GM12801 (cell line): ENCODE data around the gene MRC2.

Experiments
- CTCF ChIP-seq: IDR thresholded peaks from one replicate; pipeline ENCODE4 v1.5.1; 2011; ENCODE audit warnings: control low read depth; ENCODE audit not compliant: insufficient read length; ENCODE audit errors: extremely low read depth

Gene MRC2

GRCh38 chr17:62661337-62661736, 33.9 kb downstream of the MRC2 start:
- TF ChIP-seq CTCF, result no peak

- no peak for TF ChIP-seq CTCF
These were observed 35.4 kb downstream of the MRC2 start for GRCh38 chr17:62662855-62663254.

GRCh38 chr17:62663304-62663703, 35.8 kb downstream of the MRC2 start:
- TF ChIP-seq CTCF, result no peak

GRCh38 chr17:62664336-62665120, 37.1 kb downstream of the MRC2 start:
- TF ChIP-seq CTCF, result no peak

GRCh38 chr17:62665599-62665998, 38.1 kb downstream of the MRC2 start:
- no peak for TF ChIP-seq CTCF

- TF ChIP-seq CTCF, result no peak
These were observed 38.8 kb downstream of the MRC2 start for GRCh38 chr17:62666061-62666800.

- TF ChIP-seq CTCF, result no peak
These were observed 39.5 kb downstream of the MRC2 start for GRCh38 chr17:62666801-62667591.
